Tibial nerve (tissue), 3 donors: ENCODE measurements around the gene RAE1.

ENCODE experiments used
- POLR2A ChIP-seq, 2 donors: fragments of 450-650 bp; IDR thresholded peaks; one replicate each; pipeline ENCODE4 v1.6.1; 2017; ENCODE audit warnings: antibody characterized with exemption in 2 of 2, mild to moderate bottlenecking in 2 of 2, moderate library complexity in 2 of 2
- TF ChIP-seq, protein P1 (sequence below), 5 experiments: fragments of 200-600 bp in 3 of 5; fragments of 450-650 bp in 2 of 5; sonication (generic) in 3 of 5; IDR thresholded peaks; one replicate each; pipeline ENCODE4 v1.5.1; 2016 to 2019; ENCODE audit warnings: antibody characterized with exemption in 5 of 5, mild to moderate bottlenecking in 3 of 5, moderate library complexity in 2 of 5

DNA sequence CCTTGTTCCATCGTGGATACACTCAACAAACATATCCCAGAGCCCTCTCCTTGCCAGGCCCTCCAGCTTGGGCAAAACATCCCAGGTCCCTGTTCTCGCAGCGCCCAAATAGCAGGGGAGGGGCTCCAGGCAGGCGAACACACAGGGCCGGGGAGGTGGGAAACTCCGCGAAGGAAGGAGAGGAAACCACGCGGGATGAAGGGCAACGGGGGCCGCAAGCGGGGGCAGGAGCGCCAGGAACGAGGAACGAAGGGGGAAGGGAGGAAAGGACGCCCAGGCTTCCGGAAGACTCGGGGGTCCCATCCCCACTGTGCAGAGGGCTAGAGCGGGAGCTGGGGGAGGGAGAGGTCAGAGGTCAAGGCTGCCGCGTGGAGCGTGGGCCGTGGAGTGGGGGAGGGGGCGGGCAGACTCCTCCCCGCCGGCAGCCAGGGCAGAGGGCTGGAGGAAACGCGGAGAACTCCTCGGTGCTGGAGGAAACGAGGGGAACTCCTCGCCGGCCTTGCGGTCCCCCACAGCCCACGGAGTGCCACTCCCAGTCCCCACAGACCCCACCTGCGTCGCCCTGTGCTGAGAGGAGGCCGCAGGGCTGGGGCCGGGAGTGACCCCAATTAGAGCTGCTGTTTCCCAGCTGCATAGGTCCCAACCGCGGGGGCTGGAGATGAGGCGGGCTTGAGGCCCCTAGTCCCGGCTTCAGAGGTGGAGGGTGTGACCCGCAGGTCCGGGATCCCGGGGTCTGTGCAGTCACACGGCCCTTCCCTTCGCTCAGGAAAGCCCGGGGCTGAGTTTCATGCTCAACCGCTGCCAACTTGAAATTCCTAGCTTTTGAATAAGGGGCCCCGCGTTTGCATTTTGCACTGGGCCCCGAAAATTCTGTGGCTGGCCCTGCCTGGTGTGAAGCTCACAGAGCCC is 38.9 kb downstream of the RAE1 start:
- TF ChIP-seq, protein P1, sequence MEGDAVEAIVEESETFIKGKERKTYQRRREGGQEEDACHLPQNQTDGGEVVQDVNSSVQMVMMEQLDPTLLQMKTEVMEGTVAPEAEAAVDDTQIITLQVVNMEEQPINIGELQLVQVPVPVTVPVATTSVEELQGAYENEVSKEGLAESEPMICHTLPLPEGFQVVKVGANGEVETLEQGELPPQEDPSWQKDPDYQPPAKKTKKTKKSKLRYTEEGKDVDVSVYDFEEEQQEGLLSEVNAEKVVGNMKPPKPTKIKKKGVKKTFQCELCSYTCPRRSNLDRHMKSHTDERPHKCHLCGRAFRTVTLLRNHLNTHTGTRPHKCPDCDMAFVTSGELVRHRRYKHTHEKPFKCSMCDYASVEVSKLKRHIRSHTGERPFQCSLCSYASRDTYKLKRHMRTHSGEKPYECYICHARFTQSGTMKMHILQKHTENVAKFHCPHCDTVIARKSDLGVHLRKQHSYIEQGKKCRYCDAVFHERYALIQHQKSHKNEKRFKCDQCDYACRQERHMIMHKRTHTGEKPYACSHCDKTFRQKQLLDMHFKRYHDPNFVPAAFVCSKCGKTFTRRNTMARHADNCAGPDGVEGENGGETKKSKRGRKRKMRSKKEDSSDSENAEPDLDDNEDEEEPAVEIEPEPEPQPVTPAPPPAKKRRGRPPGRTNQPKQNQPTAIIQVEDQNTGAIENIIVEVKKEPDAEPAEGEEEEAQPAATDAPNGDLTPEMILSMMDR (IDR thresholded peaks at IDR 0.05) = no peak
- no peak for TF ChIP-seq POLR2A (IDR thresholded peaks at IDR 0.05)
